ENCODE data around the gene RNF220.

RNF220 gene

GRCh38 chr1:44523593-44524591 lies 118.8 kb downstream of the RNF220 start:
- no peak for DNase-seq (ENCODE audit: low read depth)

- no peak for DNase-seq (ENCODE audit: low read depth)
Measured at GRCh38 chr1:44524655-44525500, 119.8 kb downstream of the RNF220 start.

- DNase-seq (ENCODE audit: low read depth): no peak
Measured at GRCh38 chr1:44526295-44527073, 121.4 kb downstream of the RNF220 start.

GRCh38 chr1:44531785-44532566 lies 126.9 kb downstream of the RNF220 start:
- no peak for DNase-seq (ENCODE audit: low read depth)

- no peak for DNase-seq (ENCODE audit: low read depth)
Measured at GRCh38 chr1:44532567-44532944, 127.5 kb downstream of the RNF220 start.

- no peak for DNase-seq (ENCODE audit: low read depth)
Measured at GRCh38 chr1:44534771-44535170, 129.7 kb downstream of the RNF220 start.

GRCh38 chr1:44536357-44537209 lies 131.5 kb downstream of the RNF220 start:
- no peak for DNase-seq (ENCODE audit: low read depth)

- no peak for DNase-seq (ENCODE audit: low read depth)
Measured at GRCh38 chr1:44537538-44537937, 132.5 kb downstream of the RNF220 start.

- DNase-seq (ENCODE audit: low read depth): no peak
Measured at GRCh38 chr1:44537956-44538355, 132.9 kb downstream of the RNF220 start.

- DNase-seq (ENCODE audit: low read depth): no peak
Measured at GRCh38 chr1:44539991-44540730, 135.1 kb downstream of the RNF220 start.

GRCh38 chr1:44542420-44543063 lies 137.5 kb downstream of the RNF220 start:
- DNase-seq (ENCODE audit: low read depth): no peak

GRCh38 chr1:44543064-44543744 lies 138.1 kb downstream of the RNF220 start:
- no peak for DNase-seq (ENCODE audit: low read depth)

- DNase-seq (ENCODE audit: low read depth): no peak
Measured at GRCh38 chr1:44543786-44544185, 138.7 kb downstream of the RNF220 start.

- DNase-seq (ENCODE audit: low read depth): no peak
Measured at GRCh38 chr1:44544960-44545359, 139.9 kb downstream of the RNF220 start.

GRCh38 chr1:44545961-44546360 lies 140.9 kb downstream of the RNF220 start:
- DNase-seq (ENCODE audit: low read depth): no peak

GRCh38 chr1:44546403-44547053 lies 141.5 kb downstream of the RNF220 start:
- no peak for DNase-seq (ENCODE audit: low read depth)

- no peak for DNase-seq (ENCODE audit: low read depth)
Measured at GRCh38 chr1:44547361-44547760, 142.3 kb downstream of the RNF220 start.

GRCh38 chr1:44547837-44548236 lies 142.8 kb downstream of the RNF220 start:
- no peak for DNase-seq (ENCODE audit: low read depth)
